Trophoblast cell (in vitro differentiated cells and primary cell): Measurements from ENCODE around the gene MYO18B.

ENCODE experiments used
- DNase-seq, 2 donors: peaks; one replicate each; pipeline ENCODE4 v3.0.0-alpha.2; 2016
- H2AFZ ChIP-seq: 2 replicates; pipeline ENCODE4 v1.6.1; 2013; ENCODE audit warnings: low read length, moderate library complexity, mild to moderate bottlenecking; ENCODE audit not compliant: insufficient read depth, poor library complexity
- H2AK5ac ChIP-seq: 2 replicates; pipeline ENCODE4 v1.6.1; 2013; ENCODE audit warnings: mild to moderate bottlenecking, low read length
- H2BK120ac ChIP-seq: 2 replicates; pipeline ENCODE4 v1.6.1; 2013; ENCODE audit warnings: low read length, mild to moderate bottlenecking, moderate library complexity; ENCODE audit not compliant: insufficient read depth, poor library complexity
- H2BK12ac ChIP-seq: 2 replicates; pipeline ENCODE4 v1.6.1; 2013; ENCODE audit warnings: mild to moderate bottlenecking, low read length, moderate library complexity
- H2BK5ac ChIP-seq: 2 replicates; pipeline ENCODE4 v1.6.1; 2013; ENCODE audit warnings: low read length, low read depth, moderate library complexity, mild to moderate bottlenecking; ENCODE audit not compliant: poor library complexity
- H3K14ac ChIP-seq: 2 replicates; pipeline ENCODE4 v1.6.1; 2013; ENCODE audit warnings: mild to moderate bottlenecking, low read length
- H3K18ac ChIP-seq: 2 replicates; pipeline ENCODE4 v1.6.1; 2013; ENCODE audit warnings: mild to moderate bottlenecking, low read length
- H3K23ac ChIP-seq: 2 replicates; pipeline ENCODE4 v1.6.1; 2013; ENCODE audit warnings: low read length
- H3K27ac ChIP-seq: 2 replicates; pipeline ENCODE4 v1.5.1; 2013; ENCODE audit warnings: low read depth, mild to moderate bottlenecking, inconsistent platforms, low read length, moderate library complexity
- H3K27me3 ChIP-seq: 2 replicates; pipeline ENCODE4 v1.6.1; 2013; ENCODE audit warnings: inconsistent platforms, mild to moderate bottlenecking, low read length, moderate library complexity; ENCODE audit not compliant: insufficient read depth
- H3K36me3 ChIP-seq, 2 experiments: 1 replicate in 1 of 2; 2 replicates in 1 of 2; pipeline ENCODE4 v1.6.1; 2013; ENCODE audit warnings: low read length in 2 of 2, mild to moderate bottlenecking in 2 of 2, moderate library complexity in 1 of 2; ENCODE audit not compliant: insufficient read depth in 2 of 2, control insufficient read depth in 1 of 2
- H3K4ac ChIP-seq: 2 replicates; pipeline ENCODE4 v1.6.1; 2013; ENCODE audit warnings: low read depth, mild to moderate bottlenecking, low read length, moderate library complexity
- H3K4me1 ChIP-seq, 2 experiments: 1 replicate in 1 of 2; 2 replicates in 1 of 2; pipeline ENCODE4 v1.6.1; 2013; ENCODE audit warnings: low read length in 2 of 2, mild to moderate bottlenecking in 2 of 2, moderate library complexity in 1 of 2; ENCODE audit not compliant: insufficient read depth in 2 of 2, control insufficient read depth in 1 of 2
- H3K4me2 ChIP-seq: 2 replicates; pipeline ENCODE4 v1.6.1; 2013; ENCODE audit warnings: inconsistent platforms, mild to moderate bottlenecking, low read length, moderate library complexity
- H3K4me3 ChIP-seq: 2 replicates; pipeline ENCODE4 v1.5.1; 2013; ENCODE audit warnings: mild to moderate bottlenecking, low read depth, low read length, inconsistent platforms
- H3K79me1 ChIP-seq: one replicate; pipeline ENCODE4 v1.6.1; 2013; ENCODE audit warnings: low read length
- H3K79me2 ChIP-seq: 2 replicates; pipeline ENCODE4 v1.6.1; 2013; ENCODE audit warnings: low read length, mild to moderate bottlenecking; ENCODE audit not compliant: control insufficient read depth, insufficient read depth, poor library complexity
- H3K9ac ChIP-seq: 2 replicates; pipeline ENCODE4 v1.6.1; 2013; ENCODE audit warnings: mild to moderate bottlenecking, low read length
- H3K9me3 ChIP-seq: 2 replicates; pipeline ENCODE4 v1.6.1; 2013; ENCODE audit warnings: low read depth, mild to moderate bottlenecking, control low read depth, inconsistent platforms, low read length; ENCODE audit not compliant: insufficient read depth
- H4K12ac ChIP-seq: 2 replicates; pipeline ENCODE4 v1.6.1; 2013; ENCODE audit warnings: low read depth, mild to moderate bottlenecking, low read length, moderate library complexity
- H4K8ac ChIP-seq: 2 replicates; pipeline ENCODE4 v1.6.1; 2013; ENCODE audit warnings: low read depth, mild to moderate bottlenecking, low read length, moderate library complexity
- H4K91ac ChIP-seq: one replicate; pipeline ENCODE4 v1.6.1; 2013; ENCODE audit warnings: low read depth, mild to moderate bottlenecking, low read length, moderate library complexity
- WGBS: extraction: QIAGEN DNeasy Blood & Tissue Kit; methylation state at CpG from one replicate; pipeline ENCODE4 v1.1.7; 2013; ENCODE audit warnings: missing lambda C conversion rate; ENCODE audit not compliant: insufficient read length, insufficient coverage; ENCODE audit errors: extremely low coverage; 5-methylcytosine and 5-hydroxymethylcytosine counted together

The MYO18B gene

GRCh38 chr22:25869771-25870170 lies 127.8 kb downstream of the MYO18B start:
- no peak overlapping the region for H3K27ac ChIP-seq
- H2AFZ ChIP-seq, result no peak overlapping the region
- no peak overlapping the region for H2BK120ac ChIP-seq
- H3K18ac ChIP-seq, result no peak overlapping the region
- H3K4me1 ChIP-seq, result no peaks in the 10 kb centered on the region
- no peaks in the 10 kb centered on the region for H3K79me2 ChIP-seq
- no peaks in the 10 kb centered on the region for H3K36me3 ChIP-seq
- no peak overlapping the region for H4K8ac ChIP-seq
- no peak overlapping the region for H2BK12ac ChIP-seq
- no peaks in the 10 kb centered on the region for H3K79me1 ChIP-seq
- H3K9ac ChIP-seq, result no peak overlapping the region
- no peak overlapping the region for H2BK5ac ChIP-seq
- H4K12ac ChIP-seq, result no peak overlapping the region
- H3K9me3 ChIP-seq, result no peaks in the 10 kb centered on the region
- H3K4me2 ChIP-seq, result no peak overlapping the region
- H3K23ac ChIP-seq, result no peak overlapping the region
- H4K91ac ChIP-seq, result no peak overlapping the region
- no CpG with 5 or more reads among the region's 6 CpGs for WGBS
- no peak overlapping the region for H3K4ac ChIP-seq
- H3K4me3 ChIP-seq, result no peak overlapping the region
- H3K14ac ChIP-seq, result no peak overlapping the region
- DNase-seq, result no peak
- no peak overlapping the region for H2AK5ac ChIP-seq
- no peaks in the 10 kb centered on the region for H3K27me3 ChIP-seq

GRCh38 chr22:25874327-25874726 lies 132.3 kb downstream of the MYO18B start:
- H3K79me1 ChIP-seq, result no peaks in the 10 kb centered on the region
- H3K14ac ChIP-seq, result no peak overlapping the region
- no peak overlapping the region for H3K18ac ChIP-seq
- no peak overlapping the region for H2BK120ac ChIP-seq
- WGBS, result no CpG with 5 or more reads among the region's 11 CpGs
- H3K23ac ChIP-seq, result no peak overlapping the region
- H2BK12ac ChIP-seq, result no peak overlapping the region
- H3K79me2 ChIP-seq, result no peaks in the 10 kb centered on the region
- H3K27me3 ChIP-seq, result no peaks in the 10 kb centered on the region
- no peak overlapping the region for H4K12ac ChIP-seq
- H4K8ac ChIP-seq, result no peak overlapping the region
- no peak overlapping the region for H3K27ac ChIP-seq
- H3K36me3 ChIP-seq, result no peaks in the 10 kb centered on the region
- no peak overlapping the region for H3K9ac ChIP-seq
- H3K4me1 ChIP-seq, result no peaks in the 10 kb centered on the region
- H3K4me3 ChIP-seq, result no peak overlapping the region
- H3K4me2 ChIP-seq, result no peak overlapping the region
- H4K91ac ChIP-seq, result no peak overlapping the region
- no peaks in the 10 kb centered on the region for H3K9me3 ChIP-seq
- H2AFZ ChIP-seq, result no peak overlapping the region
- no peak overlapping the region for H3K4ac ChIP-seq
- DNase-seq, result peak; percentile 9 to 46
- H2AK5ac ChIP-seq, result no peak overlapping the region
- H2BK5ac ChIP-seq, result no peak overlapping the region

GRCh38 chr22:25875461-25875860 lies 133.5 kb downstream of the MYO18B start:
- no CpG with 5 or more reads among the region's 2 CpGs for WGBS
- H3K79me2 ChIP-seq, result no peaks in the 10 kb centered on the region
- H3K4me3 ChIP-seq, result no peak overlapping the region
- H2BK5ac ChIP-seq, result no peak overlapping the region
- no peak overlapping the region for H2BK120ac ChIP-seq
- no peak overlapping the region for H3K18ac ChIP-seq
- H3K27me3 ChIP-seq, result no peaks in the 10 kb centered on the region
- no peak overlapping the region for H3K14ac ChIP-seq
- no peak overlapping the region for H3K23ac ChIP-seq
- H2BK12ac ChIP-seq, result no peak overlapping the region
- H3K9me3 ChIP-seq, result no peaks in the 10 kb centered on the region
- no peak overlapping the region for H2AK5ac ChIP-seq
- H3K4me2 ChIP-seq, result no peak overlapping the region
- no peak overlapping the region for H3K9ac ChIP-seq
- H4K91ac ChIP-seq, result no peak overlapping the region
- no peaks in the 10 kb centered on the region for H3K79me1 ChIP-seq
- H3K4ac ChIP-seq, result no peak overlapping the region
- H4K8ac ChIP-seq, result no peak overlapping the region
- H4K12ac ChIP-seq, result no peak overlapping the region
- no peak overlapping the region for H3K27ac ChIP-seq
- H3K36me3 ChIP-seq, result no peaks in the 10 kb centered on the region
- no peaks in the 10 kb centered on the region for H3K4me1 ChIP-seq
- no peak overlapping the region for H2AFZ ChIP-seq
- no peak for DNase-seq

- Histone ChIP-seq H3K9ac (no peak overlapping the region), H3K36me3 (no peaks in the 10 kb centered on the region), H4K12ac (no peak overlapping the region), H3K27me3 (no peaks in the 10 kb centered on the region), H3K4me1 (no peaks in the 10 kb centered on the region), H3K23ac (peak overlapping the region; percentile 25), H4K91ac (no peak overlapping the region), H2BK5ac (no peak overlapping the region), H2AK5ac (no peak overlapping the region), H3K18ac (no peak overlapping the region), H2BK120ac (no peak overlapping the region), H3K4me3 (no peak overlapping the region), H3K79me2 (no peaks in the 10 kb centered on the region), H3K4me2 (no peak overlapping the region), H3K27ac (no peak overlapping the region), H3K9me3 (no peaks in the 10 kb centered on the region), H4K8ac (no peak overlapping the region), H2AFZ (no peak overlapping the region), H3K79me1 (no peaks in the 10 kb centered on the region), H3K14ac (no peak overlapping the region), H2BK12ac (no peak overlapping the region), H3K4ac (no peak overlapping the region)
- WGBS, result no CpG with 5 or more reads among the region's 4 CpGs
- DNase-seq, result no peak
These were observed 134.9 kb downstream of the MYO18B start for GRCh38 chr22:25876871-25877270.
